ENCODE results near the gene ASGR1. TPM values are rescaled to one million over a fixed set of nuclear protein-coding genes. Genes with fewer than 3 reads are reported as not detected.
A peak's percentile ranks its signal among the peaks of the same experiment; 100 is the strongest.

Gene ASGR1, protein sequence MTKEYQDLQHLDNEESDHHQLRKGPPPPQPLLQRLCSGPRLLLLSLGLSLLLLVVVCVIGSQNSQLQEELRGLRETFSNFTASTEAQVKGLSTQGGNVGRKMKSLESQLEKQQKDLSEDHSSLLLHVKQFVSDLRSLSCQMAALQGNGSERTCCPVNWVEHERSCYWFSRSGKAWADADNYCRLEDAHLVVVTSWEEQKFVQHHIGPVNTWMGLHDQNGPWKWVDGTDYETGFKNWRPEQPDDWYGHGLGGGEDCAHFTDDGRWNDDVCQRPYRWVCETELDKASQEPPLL
- 2.5 TPM for total RNA-seq

DNA sequence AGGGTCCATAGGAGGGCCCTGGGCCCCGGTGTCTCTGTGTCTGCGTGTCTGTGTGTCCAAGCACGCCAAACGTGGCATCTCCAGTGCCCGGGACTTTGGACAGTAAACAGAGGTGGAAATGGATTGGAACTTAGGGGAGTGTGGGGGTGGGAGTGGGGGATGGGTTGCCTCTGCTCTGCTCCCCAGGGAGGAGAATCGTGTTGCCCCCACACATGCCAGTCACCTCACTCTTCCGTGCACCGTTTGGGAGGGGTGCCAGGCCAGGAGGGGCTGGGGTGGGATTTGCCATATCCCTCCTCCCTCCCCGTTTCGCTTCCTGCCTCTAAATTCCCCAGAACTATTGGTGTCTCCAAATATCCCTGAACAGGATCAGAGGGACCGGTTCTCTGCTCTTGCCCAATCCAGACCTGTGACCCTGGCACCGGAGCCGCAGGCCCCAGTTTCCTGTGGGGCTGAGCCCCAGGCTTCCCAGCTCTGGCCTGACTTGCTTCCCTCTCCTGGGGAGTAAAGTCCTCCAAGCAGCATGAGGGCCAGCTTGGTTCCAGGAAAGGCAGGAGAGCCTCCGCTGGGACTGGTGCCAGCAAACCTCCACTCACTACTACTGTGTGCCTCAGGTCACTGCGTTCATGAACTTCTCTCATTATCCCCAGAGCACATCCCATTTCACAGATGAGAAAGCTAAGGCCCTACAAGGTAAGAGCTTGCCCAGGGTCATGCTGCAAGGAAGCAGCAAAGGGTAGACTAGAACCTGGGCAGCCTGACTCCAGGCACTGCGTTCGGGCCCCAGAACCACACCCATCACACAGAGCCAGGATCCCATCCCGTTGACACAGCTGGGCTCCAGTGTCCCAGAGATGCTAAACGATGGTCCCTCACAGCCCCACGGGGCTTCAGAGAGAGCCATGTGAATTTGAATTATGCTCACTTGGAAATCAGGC, at the start of gene ASGR1:
TSS of gene ASGR1 (minus strand) at position 54 of the 938 bp plus-strand sequence. CDS start 807 bp downstream, outside the sequence.
- Histone ChIP-seq H3K4me3 (no peak within 1 kb of the TSS), H3K27ac (no peak within 1 kb of the TSS), H3K9me3 (no peaks in the 10 kb centered on the region), H3K27me3 (no peaks in the 10 kb centered on the region), H3K36me3 (no peaks in the 10 kb centered on the region), H3K4me1 (peaks cover 15% of the 10 kb centered on the region)
- no peak for DNase-seq (ENCODE audit: extremely low spot score in 2 of 2)
- intact Hi-C loops (cut with DNase I) = no loop called here
- TF ChIP-seq CTCF (IDR thresholded peaks at IDR 0.05) (no peak), POLR2A (IDR thresholded peaks at IDR 0.05) (no peak), POLR2AphosphoS5 (IDR thresholded peaks at IDR 0.05; ENCODE audit: insufficient read depth in 1 of 2, low read depth in 1 of 2) (no peak)

- Histone ChIP-seq H3K27me3 (no peaks in the 10 kb centered on the region), H3K4me1 (peaks cover 50% of the 10 kb centered on the region), H3K4me3 (no peak overlapping the region), H3K9me3 (no peaks in the 10 kb centered on the region), H3K27ac (peak overlapping the region; percentile 64), H3K36me3 (peaks cover 0 to 59% of the 10 kb centered on the region in 2 donors)
- TF ChIP-seq POLR2A (IDR thresholded peaks at IDR 0.05) = no peak
- TF ChIP-seq CTCF (IDR thresholded peaks at IDR 0.05) = no peak
- no peak for TF ChIP-seq POLR2AphosphoS5 (IDR thresholded peaks at IDR 0.05; ENCODE audit: insufficient read depth in 1 of 2, low read depth in 1 of 2)
- no peak for DNase-seq (ENCODE audit: extremely low spot score in 2 of 2)
- intact Hi-C loops (cut with DNase I) = no loop called here
Observed at GRCh38 chr17:7228920-7229319, 49.8 kb upstream of the ASGR1 start.

DNA sequence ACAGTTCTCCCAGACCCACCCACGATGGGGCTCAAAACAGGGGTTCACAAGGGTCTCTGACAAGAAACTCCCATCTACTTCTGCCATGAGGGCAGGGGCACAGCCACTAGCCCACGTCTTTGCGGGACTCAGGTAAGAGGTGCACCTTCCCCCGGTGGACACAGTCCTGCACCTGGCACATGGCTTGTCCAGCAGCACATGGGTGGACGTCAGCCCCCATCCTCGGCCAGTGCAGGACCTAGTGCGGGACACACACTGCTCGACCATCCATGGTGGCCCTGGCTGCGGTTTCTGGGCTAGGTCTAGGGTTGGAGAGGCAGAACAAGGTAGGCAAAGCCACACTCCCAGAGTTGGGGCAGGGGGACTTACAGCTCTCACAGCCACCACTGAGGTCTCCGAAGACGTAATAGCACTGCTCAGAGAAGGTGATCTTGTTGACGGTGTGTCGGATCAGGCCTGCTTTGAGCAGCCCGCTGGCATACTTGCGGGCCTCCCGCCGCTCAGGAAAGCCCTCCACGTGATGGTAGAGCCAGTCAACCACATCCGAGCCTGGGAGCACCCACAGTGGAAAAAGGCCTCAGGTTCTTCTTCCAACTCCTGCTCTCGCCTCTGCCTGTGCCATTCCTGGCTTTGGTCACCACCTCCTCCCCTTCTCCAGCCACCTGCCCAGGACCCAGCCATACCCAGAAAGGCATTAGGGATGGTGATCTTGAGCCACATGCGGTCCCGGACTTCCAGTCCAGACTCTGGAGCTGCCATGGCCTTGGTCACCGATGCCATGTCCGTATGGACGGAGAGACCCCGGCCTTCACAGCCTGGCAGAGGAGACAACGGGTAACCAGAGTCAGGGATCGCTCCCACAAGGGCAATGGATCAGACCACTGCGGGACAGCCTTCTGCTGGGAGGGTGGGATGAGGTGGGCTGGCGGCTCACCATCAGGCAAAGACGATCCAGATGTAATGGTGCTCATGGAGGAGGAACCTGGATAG, 47.8 kb upstream of the ASGR1 start:
- H3K27ac ChIP-seq = peak overlapping the region; percentile 80
- H3K36me3 ChIP-seq = peaks cover 0 to 74% of the 10 kb centered on the region in 2 donors
- peaks cover 40% of the 10 kb centered on the region for H3K4me1 ChIP-seq
- TF ChIP-seq POLR2AphosphoS5 (IDR thresholded peaks at IDR 0.05; ENCODE audit: insufficient read depth in 1 of 2, low read depth in 1 of 2) (no peak), POLR2A (IDR thresholded peaks at IDR 0.05) (no peak), CTCF (IDR thresholded peaks at IDR 0.05) (no peak)
- H3K4me3 ChIP-seq = no peak overlapping the region
- no peaks in the 10 kb centered on the region for H3K9me3 ChIP-seq
- DNase-seq (ENCODE audit: extremely low spot score in 2 of 2) = no peak
- no peaks in the 10 kb centered on the region for H3K27me3 ChIP-seq
- intact Hi-C loops (cut with DNase I) = no loop called here

DNA sequence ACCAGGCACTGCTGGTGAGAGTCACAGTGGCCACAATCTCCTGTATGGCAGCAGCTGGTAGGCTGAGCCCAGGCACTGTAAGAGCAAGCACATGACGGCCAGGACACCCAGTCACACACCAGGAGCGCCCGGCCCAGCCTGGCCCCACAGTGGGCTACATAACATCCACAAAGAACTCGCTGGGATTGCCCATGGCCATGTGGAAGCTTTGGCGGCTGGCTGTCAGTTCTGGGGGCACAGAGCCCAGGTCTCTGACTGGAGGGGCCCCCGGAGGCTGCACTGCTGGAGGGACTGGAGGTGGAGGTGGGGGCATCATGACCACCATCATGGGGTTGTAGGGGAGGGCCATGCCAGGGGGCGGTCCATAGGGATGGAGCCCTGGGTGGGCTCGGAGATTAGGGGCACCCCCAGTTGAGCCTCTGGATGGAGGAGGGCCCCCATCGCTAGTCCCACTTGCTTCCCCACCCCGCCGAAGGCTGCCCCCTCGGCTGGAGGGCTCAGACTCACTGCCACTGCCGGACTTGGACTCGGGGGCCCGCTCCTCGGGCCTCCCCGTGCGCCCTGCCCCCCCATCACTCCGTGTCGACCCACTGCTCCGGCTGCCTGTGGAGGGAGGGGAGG, 46.7 kb upstream of the ASGR1 start:
- Histone ChIP-seq H3K36me3 (peaks cover 0 to 74% of the 10 kb centered on the region in 2 donors), H3K27ac (peak overlapping the region; percentile 80)

More for the DNA sequence above, 46.7 kb upstream of the ASGR1 start:
- no peak overlapping the region for H3K4me3 ChIP-seq
- peaks cover 40% of the 10 kb centered on the region for H3K4me1 ChIP-seq
- H3K27me3 ChIP-seq = no peaks in the 10 kb centered on the region
- H3K9me3 ChIP-seq = no peaks in the 10 kb centered on the region
- TF ChIP-seq POLR2A (IDR thresholded peaks at IDR 0.05) (no peak), CTCF (IDR thresholded peaks at IDR 0.05) (no peak), POLR2AphosphoS5 (IDR thresholded peaks at IDR 0.05; ENCODE audit: insufficient read depth in 1 of 2, low read depth in 1 of 2) (no peak)
- no peak for DNase-seq (ENCODE audit: extremely low spot score in 2 of 2)
- intact Hi-C loops (cut with DNase I) = no loop called here
